ENCODE results near the gene NR4A1. TPM values are rescaled to one million over a fixed set of nuclear protein-coding genes. Genes with fewer than 3 reads are reported as not detected.
A peak's percentile ranks its signal among the peaks of the same experiment; 100 is the strongest.

The NR4A1 gene
- total and polyA plus RNA-seq, 4 donors: 48.2 to 677 (median 284) TPM

- H3K9me3 ChIP-seq (ENCODE audit: control insufficient read depth, low read length): no peaks in the 10 kb centered on the region
- H3K4me3 ChIP-seq (ENCODE audit: low read length in 2 of 2): no peak overlapping the region
- H3K4me1 ChIP-seq (ENCODE audit: control insufficient read depth in 1 of 2, insufficient read depth in 2 of 2, low read length in 2 of 2): no peaks in the 10 kb centered on the region
- H3K27ac ChIP-seq (ENCODE audit: low read depth in 1 of 2, low read length in 2 of 2): no peak overlapping the region
- H3K27me3 ChIP-seq (ENCODE audit: control insufficient read depth in 1 of 2, insufficient read depth in 2 of 2, low read length in 1 of 2): no peaks in the 10 kb centered on the region
- peak in 1 of 2 donors; percentile 87 for DNase-seq
- H3K36me3 ChIP-seq (ENCODE audit: control insufficient read depth in 1 of 2, insufficient read depth in 2 of 2, low read length in 1 of 2): peaks cover 0 to 5% of the 10 kb centered on the region in 2 donors
- intact Hi-C loops (cut with DNase I): no loop called here
- no peak for ATAC-seq (ENCODE audit: low FRiP score)
- WGBS, 2 donors: 86 to 90% methylated on average over 23 to 25 of the region's 25 CpGs
Measured at GRCh38 chr12:52058631-52059361, 7.6 kb downstream of the NR4A1 start.

- Histone ChIP-seq H3K36me3 (ENCODE audit: control insufficient read depth in 1 of 2, insufficient read depth in 2 of 2, low read length in 1 of 2) (peaks cover 0 to 2% of the 10 kb centered on the region in 2 donors), H3K27me3 (ENCODE audit: control insufficient read depth in 1 of 2, insufficient read depth in 2 of 2, low read length in 1 of 2) (no peaks in the 10 kb centered on the region), H3K4me3 (ENCODE audit: low read length in 2 of 2) (no peak overlapping the region), H3K4me1 (ENCODE audit: control insufficient read depth in 1 of 2, insufficient read depth in 2 of 2, low read length in 2 of 2) (no peaks in the 10 kb centered on the region), H3K9me3 (ENCODE audit: control insufficient read depth, low read length) (no peaks in the 10 kb centered on the region), H3K27ac (ENCODE audit: low read depth in 1 of 2, low read length in 2 of 2) (no peak overlapping the region)
- WGBS, 2 donors: 78 to 81% methylated on average over 12 of the region's 12 CpGs
- ATAC-seq (ENCODE audit: low FRiP score) (peak; percentile 6), DNase-seq (peak in 1 of 2 donors; percentile 78)
- intact Hi-C loops (cut with DNase I): no loop called here
Measured at GRCh38 chr12:52059582-52060497, 8.6 kb downstream of the NR4A1 start.

- Histone ChIP-seq H3K4me3 (ENCODE audit: low read length in 2 of 2) (no peak overlapping the region), H3K27me3 (ENCODE audit: control insufficient read depth in 1 of 2, insufficient read depth in 2 of 2, low read length in 1 of 2) (no peaks in the 10 kb centered on the region), H3K4me1 (ENCODE audit: control insufficient read depth in 1 of 2, insufficient read depth in 2 of 2, low read length in 2 of 2) (no peaks in the 10 kb centered on the region), H3K36me3 (ENCODE audit: control insufficient read depth in 1 of 2, insufficient read depth in 2 of 2, low read length in 1 of 2) (peaks cover 0 to 2% of the 10 kb centered on the region in 2 donors), H3K27ac (ENCODE audit: low read depth in 1 of 2, low read length in 2 of 2) (no peak overlapping the region), H3K9me3 (ENCODE audit: control insufficient read depth, low read length) (no peaks in the 10 kb centered on the region)
- intact Hi-C loops (cut with DNase I): no loop called here
- 83 to 85% methylated on average over 14 of the region's 14 CpGs for WGBS, 2 donors
- ATAC-seq (ENCODE audit: low FRiP score): no peak
- peak in 1 of 2 donors; percentile 89 for DNase-seq
Measured at GRCh38 chr12:52060498-52061177, 9.4 kb downstream of the NR4A1 start.

GRCh38 chr12:52061470-52062166, 10.4 kb downstream of the NR4A1 start:
- Histone ChIP-seq H3K27ac (ENCODE audit: low read depth in 1 of 2, low read length in 2 of 2) (no peak overlapping the region), H3K4me3 (ENCODE audit: low read length in 2 of 2) (no peak overlapping the region), H3K27me3 (ENCODE audit: control insufficient read depth in 1 of 2, insufficient read depth in 2 of 2, low read length in 1 of 2) (no peaks in the 10 kb centered on the region), H3K36me3 (ENCODE audit: control insufficient read depth in 1 of 2, insufficient read depth in 2 of 2, low read length in 1 of 2) (peaks cover 0 to 2% of the 10 kb centered on the region in 2 donors), H3K9me3 (ENCODE audit: control insufficient read depth, low read length) (no peaks in the 10 kb centered on the region), H3K4me1 (ENCODE audit: control insufficient read depth in 1 of 2, insufficient read depth in 2 of 2, low read length in 2 of 2) (no peaks in the 10 kb centered on the region)
- DNase-seq (no peak), ATAC-seq (ENCODE audit: low FRiP score) (no peak)
- WGBS, 2 donors: 74 to 76% methylated on average over 11 to 12 of the region's 12 CpGs
- intact Hi-C loops (cut with DNase I): no loop called here

- H3K36me3 ChIP-seq (ENCODE audit: control insufficient read depth in 1 of 2, insufficient read depth in 2 of 2, low read length in 1 of 2): peaks cover 0 to 2% of the 10 kb centered on the region in 2 donors
- ATAC-seq (ENCODE audit: low FRiP score): no peak
- WGBS, 2 donors: 85 to 91% methylated on average over 6 of the region's 6 CpGs
- intact Hi-C loops (cut with DNase I): no loop called here
- H3K4me3 ChIP-seq (ENCODE audit: low read length in 2 of 2): no peak overlapping the region
- H3K9me3 ChIP-seq (ENCODE audit: control insufficient read depth, low read length): no peaks in the 10 kb centered on the region
- no peak overlapping the region for H3K27ac ChIP-seq (ENCODE audit: low read depth in 1 of 2, low read length in 2 of 2)
- no peak for DNase-seq
- no peaks in the 10 kb centered on the region for H3K4me1 ChIP-seq (ENCODE audit: control insufficient read depth in 1 of 2, insufficient read depth in 2 of 2, low read length in 2 of 2)
- H3K27me3 ChIP-seq (ENCODE audit: control insufficient read depth in 1 of 2, insufficient read depth in 2 of 2, low read length in 1 of 2): no peaks in the 10 kb centered on the region
Measured at GRCh38 chr12:52062167-52063081, 11.2 kb downstream of the NR4A1 start.

GRCh38 chr12:52063082-52063924, 12.1 kb downstream of the NR4A1 start:
- Histone ChIP-seq H3K36me3 (ENCODE audit: control insufficient read depth in 1 of 2, insufficient read depth in 2 of 2, low read length in 1 of 2) (peaks cover 0 to 2% of the 10 kb centered on the region in 2 donors), H3K4me1 (ENCODE audit: control insufficient read depth in 1 of 2, insufficient read depth in 2 of 2, low read length in 2 of 2) (no peaks in the 10 kb centered on the region), H3K4me3 (ENCODE audit: low read length in 2 of 2) (no peak overlapping the region), H3K9me3 (ENCODE audit: control insufficient read depth, low read length) (no peaks in the 10 kb centered on the region), H3K27ac (ENCODE audit: low read depth in 1 of 2, low read length in 2 of 2) (no peak overlapping the region), H3K27me3 (ENCODE audit: control insufficient read depth in 1 of 2, insufficient read depth in 2 of 2, low read length in 1 of 2) (no peaks in the 10 kb centered on the region)
- no peak for ATAC-seq (ENCODE audit: low FRiP score)
- 80 to 84% methylated on average over 20 of the region's 20 CpGs for WGBS, 2 donors
- peak in 1 of 2 donors; percentile 77 for DNase-seq
- intact Hi-C loops (cut with DNase I): no loop called here

GRCh38 chr12:52063981-52064649, 12.9 kb downstream of the NR4A1 start:
- intact Hi-C loops (cut with DNase I): no loop called here
- H3K36me3 ChIP-seq (ENCODE audit: control insufficient read depth in 1 of 2, insufficient read depth in 2 of 2, low read length in 1 of 2): no peaks in the 10 kb centered on the region
- no peak overlapping the region for H3K4me3 ChIP-seq (ENCODE audit: low read length in 2 of 2)
- peaks cover 0 to under 1% of the 10 kb centered on the region in 2 donors for H3K4me1 ChIP-seq (ENCODE audit: control insufficient read depth in 1 of 2, insufficient read depth in 2 of 2, low read length in 2 of 2)
- no peaks in the 10 kb centered on the region for H3K9me3 ChIP-seq (ENCODE audit: control insufficient read depth, low read length)
- ATAC-seq (ENCODE audit: low FRiP score) (peak; percentile 50), DNase-seq (peak; percentile 76 to 88)
- no peaks in the 10 kb centered on the region for H3K27me3 ChIP-seq (ENCODE audit: control insufficient read depth in 1 of 2, insufficient read depth in 2 of 2, low read length in 1 of 2)
- H3K27ac ChIP-seq (ENCODE audit: low read depth in 1 of 2, low read length in 2 of 2): no peak overlapping the region
- WGBS, 2 donors: 71 to 72% methylated on average over 11 to 12 of the region's 12 CpGs
